BLaER1 treated with 17β-estradiol and CSF1 and Interleukin-3, amounts not matched to agents 10 nM and 100 nM (cell line): ENCODE measurements around the gene ODF2L.
"Not testable (repeated sequence)": the region's sequence is repeated elsewhere in the genome, so short reads cannot be mapped to it uniquely, and the experiment has no call there.

Experiments
- H3K27ac ChIP-seq, 11 experiments: shearing (Covaris generic); formaldehyde crosslinking; 2 replicates each; pipeline ENCODE4 v1.8.1; 2022
- H3K27me3 ChIP-seq, 11 experiments: shearing (Covaris generic); formaldehyde crosslinking; 2 replicates each; pipeline ENCODE4 v1.8.1; 2022
- H3K36me3 ChIP-seq, 11 experiments: shearing (Covaris generic); formaldehyde crosslinking; 2 replicates each; pipeline ENCODE4 v1.8.1; 2022
- H3K4me1 ChIP-seq, 10 experiments: shearing (Covaris generic); formaldehyde crosslinking; 2 replicates each; pipeline ENCODE4 v1.8.1; 2022
- H3K4me2 ChIP-seq, 11 experiments: shearing (Covaris generic); formaldehyde crosslinking; 2 replicates each; pipeline ENCODE4 v1.8.1; 2022
- H3K4me3 ChIP-seq, 10 experiments: shearing (Covaris generic); formaldehyde crosslinking; 2 replicates each; pipeline ENCODE4 v1.8.1; 2022
- H3K9ac ChIP-seq, 11 experiments: shearing (Covaris generic); formaldehyde crosslinking; 2 replicates each; pipeline ENCODE4 v1.8.1; 2022
- H3K9me3 ChIP-seq, 11 experiments: shearing (Covaris generic); formaldehyde crosslinking; replicated peaks in 1 of 11; 2 replicates each; pipeline ENCODE4 v1.8.1; 2022
- H4K20me1 ChIP-seq, 11 experiments: shearing (Covaris generic); formaldehyde crosslinking; 2 replicates each; pipeline ENCODE4 v1.8.1; 2022
- Cebpa-rat ChIP-seq, 11 experiments: shearing (Covaris generic); IDR thresholded peaks; 2 replicates each; pipeline ENCODE4 v1.8.1; 2022

Gene ODF2L

DNA sequence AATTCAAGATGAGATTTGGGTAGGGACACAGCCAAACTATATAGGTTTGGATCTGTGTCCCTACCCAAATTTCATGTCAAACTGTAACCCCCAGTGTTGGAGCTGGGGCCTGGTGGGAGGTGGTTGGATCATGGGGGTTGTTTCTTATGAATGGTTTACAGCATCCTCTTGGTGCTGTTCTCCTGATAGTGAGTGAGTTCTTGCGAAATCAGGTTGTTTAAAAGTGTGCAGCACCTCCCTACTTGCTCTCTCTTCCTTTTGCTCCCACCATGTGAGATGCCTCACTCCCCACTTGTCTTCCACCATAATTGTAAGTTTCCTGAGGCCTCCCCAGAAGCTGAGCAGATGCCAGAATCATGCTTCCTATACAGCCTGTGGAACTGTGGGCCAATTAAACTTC, 17.3 kb downstream of the ODF2L start:
- Histone ChIP-seq H3K9ac (no peak overlapping the region), H3K9me3 (peaks cover 27 to 34% (median 29%) of the 10 kb centered on the region in 11 experiments), H4K20me1 (no peaks in the 10 kb centered on the region), H3K4me1 (peaks cover 0 to 15% (median 5%) of the 10 kb centered on the region in 10 experiments; a peak in 9 of 20 replicates), H3K4me3 (no peak overlapping the region), H3K36me3 (peaks cover 21 to 53% (median 29%) of the 10 kb centered on the region in 11 experiments), H3K27ac (no peak overlapping the region), H3K4me2 (no peak overlapping the region), H3K27me3 (no peaks in the 10 kb centered on the region)
- TF ChIP-seq Cebpa-rat (IDR thresholded peaks at IDR 0.05): peak in 3 of 11 experiments; percentile 19 to 79 (median 36); a peak in 5 of 22 replicates

DNA sequence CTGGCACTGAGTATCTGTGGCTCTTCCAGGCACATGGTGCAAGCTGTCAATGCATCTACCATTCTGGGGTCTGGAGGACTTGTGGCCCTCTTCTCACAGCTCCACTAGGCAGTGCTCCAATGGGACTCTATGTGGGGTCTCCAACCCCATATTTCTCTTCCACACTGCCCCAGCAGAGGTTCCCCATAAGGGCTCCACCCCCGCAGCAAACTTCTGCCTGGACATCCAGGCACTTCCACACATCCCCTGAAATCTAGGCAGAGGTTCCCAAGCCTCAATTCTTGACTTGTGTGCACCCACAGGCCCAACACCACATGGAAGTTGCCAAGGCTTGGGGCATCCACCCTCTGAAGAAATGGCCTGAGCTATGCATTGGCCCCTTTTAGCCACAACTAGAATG, 18.8 kb downstream of the ODF2L start:
- Histone ChIP-seq H3K27ac (no peak overlapping the region), H3K36me3 (peaks cover 21 to 67% (median 30%) of the 10 kb centered on the region in 11 experiments), H3K4me3 (peak overlapping the region in 5 of 10 experiments; percentile 12 to 46 (median 28); a peak in 5 of 20 replicates), H3K9ac (no peak overlapping the region), H3K4me2 (no peak overlapping the region), H4K20me1 (no peaks in the 10 kb centered on the region), H3K27me3 (no peaks in the 10 kb centered on the region), H3K9me3 (peaks cover 27 to 34% (median 29%) of the 10 kb centered on the region in 11 experiments), H3K4me1 (peaks cover 0 to 8% (median 3%) of the 10 kb centered on the region in 10 experiments; a peak in 7 of 20 replicates)
- no peak for TF ChIP-seq Cebpa-rat (IDR thresholded peaks at IDR 0.05)

DNA sequence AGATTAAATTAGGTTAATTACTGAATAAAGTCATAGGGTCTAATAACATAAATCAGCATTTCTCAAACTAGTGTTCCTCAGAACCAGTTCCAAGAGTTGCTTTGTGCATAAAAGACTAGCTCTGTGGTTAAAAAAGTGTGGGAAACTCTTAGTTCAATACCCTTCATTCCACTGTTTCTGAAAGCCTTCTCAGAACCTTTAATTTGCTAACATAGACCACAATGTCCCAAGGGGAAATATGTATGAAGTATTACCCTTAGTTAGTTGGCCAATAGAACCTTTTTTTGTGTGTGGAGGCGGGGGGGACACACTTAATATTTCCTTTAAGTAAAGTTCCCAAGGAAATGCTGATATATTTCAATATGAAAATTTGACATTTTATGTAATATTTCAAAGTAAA, 20.4 kb downstream of the ODF2L start:
- Histone ChIP-seq H3K4me1 (peaks cover 0 to 6% (median 3%) of the 10 kb centered on the region in 10 experiments; a peak in 4 of 20 replicates), H3K9me3 (peaks cover 27 to 34% (median 29%) of the 10 kb centered on the region in 11 experiments), H3K36me3 (peaks cover 21 to 70% (median 30%) of the 10 kb centered on the region in 11 experiments), H3K9ac (no peak overlapping the region), H3K27me3 (no peaks in the 10 kb centered on the region), H3K4me3 (no peak overlapping the region), H4K20me1 (no peaks in the 10 kb centered on the region; a peak in 1 of 22 replicates), H3K27ac (no peak overlapping the region), H3K4me2 (peak overlapping the region in 2 of 11 experiments; percentile 25 to 35; a peak in 2 of 22 replicates)
- TF ChIP-seq Cebpa-rat (IDR thresholded peaks at IDR 0.05): no peak

DNA sequence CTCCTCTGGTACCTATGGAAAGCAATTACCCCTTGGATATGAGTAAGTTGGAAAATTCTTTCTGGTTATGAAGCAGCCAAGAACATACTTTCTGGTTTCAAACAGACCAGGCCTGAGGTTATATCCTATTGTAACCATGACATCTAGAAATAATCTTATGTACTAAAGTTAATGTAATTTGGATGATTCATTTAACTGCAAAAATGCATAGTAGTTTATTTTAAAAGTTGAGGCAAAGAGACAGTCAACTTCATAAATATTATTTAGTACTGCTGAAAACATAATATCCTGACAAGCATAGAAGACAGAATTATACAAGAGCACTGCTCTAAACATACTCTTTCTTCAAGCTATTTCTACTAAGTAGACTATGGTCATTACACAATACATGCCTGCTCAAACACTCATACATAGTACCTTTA, 25.5 kb downstream of the ODF2L start:
- peaks cover 0 to 9% (median 5%) of the 10 kb centered on the region in 10 experiments; a peak in 9 of 20 replicates for H3K4me1 ChIP-seq
- no peak overlapping the region for H3K9ac ChIP-seq

DNA sequence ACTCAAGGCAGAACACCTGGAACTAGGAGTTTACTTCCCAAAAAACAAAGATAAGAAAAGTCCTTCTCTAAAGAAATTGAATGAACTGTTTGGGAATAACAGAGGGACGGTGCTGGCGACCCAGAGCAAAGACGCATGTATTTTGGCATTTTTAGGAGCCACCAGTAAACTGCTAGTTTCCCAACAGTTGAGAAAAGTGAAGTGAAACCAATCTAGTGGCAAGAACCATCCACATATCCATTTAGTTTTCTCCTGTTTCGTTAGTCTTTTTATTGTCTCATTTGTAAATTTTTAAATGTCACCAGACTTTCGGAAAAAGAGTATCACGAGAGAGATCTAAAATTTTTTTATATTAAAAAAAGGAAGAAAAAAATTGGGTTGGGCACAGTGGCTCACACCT, 30.2 kb downstream of the ODF2L start:
- H3K27ac ChIP-seq: no peak overlapping the region
- H3K36me3 ChIP-seq: peaks cover 0 to 34% (median 0%) of the 10 kb centered on the region in 11 experiments; a peak in 4 of 22 replicates
- no peaks in the 10 kb centered on the region for H3K27me3 ChIP-seq
- H3K9ac ChIP-seq: no peak overlapping the region
- H3K4me1 ChIP-seq: peaks cover 0 to 9% (median 4%) of the 10 kb centered on the region in 10 experiments; a peak in 5 of 20 replicates
- no peaks in the 10 kb centered on the region for H3K9me3 ChIP-seq
- TF ChIP-seq Cebpa-rat (IDR thresholded peaks at IDR 0.05): no peak
- peak overlapping the region in 4 of 11 experiments; percentile 4 to 38 (median 20); a peak in 4 of 22 replicates for H3K4me2 ChIP-seq
- H4K20me1 ChIP-seq: no peaks in the 10 kb centered on the region
- H3K4me3 ChIP-seq: no peak overlapping the region

More for the DNA sequence above, 25.5 kb downstream of the ODF2L start:
- Histone ChIP-seq H3K4me2 (no peak overlapping the region), H4K20me1 (no peaks in the 10 kb centered on the region; a peak in 1 of 22 replicates), H3K9me3 (0 out of 22 replicates have a peak, but pooled peaks cover 0 to under 1% (median 0%) of the 10 kb centered on the region in 11 experiments), H3K36me3 (peaks cover 0 to 54% (median 0%) of the 10 kb centered on the region in 11 experiments; a peak in 5 of 22 replicates), H3K27me3 (no peaks in the 10 kb centered on the region), H3K4me3 (no peak overlapping the region), H3K27ac (no peak overlapping the region)
- TF ChIP-seq Cebpa-rat (IDR thresholded peaks at IDR 0.05): no peak

DNA sequence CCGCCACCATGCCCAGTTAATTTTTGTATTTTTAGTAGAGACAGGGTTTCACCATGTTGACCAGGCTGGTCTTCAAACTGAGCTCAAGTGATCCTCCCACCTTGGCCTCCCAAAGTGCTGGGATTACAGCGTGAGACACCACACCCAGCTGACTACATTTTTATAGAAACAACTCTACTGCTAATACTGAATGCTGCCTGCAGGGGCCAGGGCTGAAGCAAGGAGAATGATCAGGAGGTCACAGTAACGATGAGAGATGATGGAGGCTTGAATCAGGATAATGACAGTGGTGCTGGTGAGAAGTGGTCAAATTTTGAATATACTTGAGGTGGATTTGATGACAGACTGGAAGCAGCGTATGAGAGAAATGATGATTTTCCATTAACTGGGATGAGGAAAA, 33.3 kb downstream of the ODF2L start:
- Histone ChIP-seq H3K9ac (no peak overlapping the region), H3K4me1 (peaks cover 0 to 9% (median 4%) of the 10 kb centered on the region in 10 experiments; a peak in 5 of 20 replicates), H3K27me3 (no peaks in the 10 kb centered on the region), H3K27ac (no peak overlapping the region), H3K4me3 (no peak overlapping the region), H3K9me3 (no peaks in the 10 kb centered on the region), H3K36me3 (peaks cover 0 to 40% (median 0%) of the 10 kb centered on the region in 11 experiments; a peak in 5 of 22 replicates), H4K20me1 (no peaks in the 10 kb centered on the region), H3K4me2 (no peak overlapping the region)
- TF ChIP-seq Cebpa-rat (IDR thresholded peaks at IDR 0.05): no peak

DNA sequence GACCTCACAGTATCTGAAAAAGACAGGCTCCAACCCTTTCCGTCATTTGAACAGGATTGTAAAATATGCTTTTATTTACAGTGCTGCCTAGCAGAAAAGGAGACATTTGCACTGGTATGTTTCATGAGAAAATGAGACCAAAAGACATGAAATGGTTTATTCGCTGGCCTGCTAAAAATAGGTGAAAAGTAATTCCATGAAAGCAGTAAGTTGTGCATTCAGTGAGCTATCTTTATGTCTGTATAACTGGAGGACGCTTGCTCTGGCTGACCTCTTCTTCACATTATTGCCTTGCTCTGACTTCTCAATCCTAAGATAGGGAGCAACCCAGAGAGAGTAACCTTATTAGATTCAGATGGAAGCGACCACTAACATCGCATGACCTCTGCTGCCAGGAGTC, 38.3 kb downstream of the ODF2L start:
- Histone ChIP-seq H3K9ac (no peak overlapping the region), H4K20me1 (no peaks in the 10 kb centered on the region), H3K4me2 (no peak overlapping the region), H3K27ac (no peak overlapping the region), H3K27me3 (no peaks in the 10 kb centered on the region), H3K9me3 (no peaks in the 10 kb centered on the region), H3K36me3 (peaks cover 0 to 76% (median 6%) of the 10 kb centered on the region in 11 experiments; a peak in 14 of 22 replicates), H3K4me1 (no peaks in the 10 kb centered on the region), H3K4me3 (no peak overlapping the region)
- TF ChIP-seq Cebpa-rat (IDR thresholded peaks at IDR 0.05): no peak

DNA sequence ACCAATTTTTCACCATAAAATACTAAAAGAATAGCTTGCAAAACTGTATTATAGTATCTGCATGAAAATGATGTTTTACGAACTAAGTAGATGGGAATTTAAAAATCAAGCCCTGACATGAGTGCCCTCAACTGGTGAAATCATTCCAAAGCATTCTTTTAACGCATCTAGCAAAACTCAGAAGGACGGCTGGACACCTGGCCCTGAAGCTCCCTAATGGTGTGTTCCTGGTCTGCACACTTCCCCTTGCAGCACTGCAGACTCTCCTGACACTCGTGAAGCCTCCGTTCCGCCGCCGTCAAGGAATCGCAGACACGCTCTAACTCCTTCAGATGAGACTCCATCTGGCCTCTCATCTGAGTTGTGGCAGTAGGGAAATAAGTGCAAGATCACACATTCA, 39.9 kb downstream of the ODF2L start:
- Histone ChIP-seq H3K27ac (no peak overlapping the region), H3K4me1 (no peaks in the 10 kb centered on the region), H3K27me3 (no peaks in the 10 kb centered on the region), H3K36me3 (peaks cover 3 to 83% (median 6%) of the 10 kb centered on the region in 11 experiments; a peak in 15 of 22 replicates), H3K9me3 (no peaks in the 10 kb centered on the region; a peak in 2 of 22 replicates), H3K4me3 (no peak overlapping the region), H4K20me1 (no peaks in the 10 kb centered on the region), H3K4me2 (no peak overlapping the region), H3K9ac (no peak overlapping the region)
- no peak for TF ChIP-seq Cebpa-rat (IDR thresholded peaks at IDR 0.05)

DNA sequence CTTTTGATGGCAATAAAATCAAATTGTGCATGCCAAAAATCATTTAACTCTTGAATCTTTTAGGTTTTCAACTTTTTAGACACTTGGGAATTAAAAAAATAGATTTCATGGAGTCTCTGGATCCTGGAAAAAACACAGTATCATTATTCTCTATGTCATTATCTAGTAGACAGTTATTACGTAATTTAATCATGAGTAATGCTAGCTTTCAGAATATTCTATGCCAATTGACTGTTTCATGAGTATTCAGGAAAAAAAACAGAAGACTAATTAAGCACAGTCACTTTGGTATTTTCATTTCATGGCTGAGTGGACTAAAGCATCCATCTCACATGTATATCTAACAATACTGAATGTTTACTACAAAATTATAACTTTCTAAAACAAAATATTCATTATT, 44.0 kb downstream of the ODF2L start:
- Histone ChIP-seq H3K4me3 (no peak overlapping the region), H3K9ac (no peak overlapping the region), H4K20me1 (no peaks in the 10 kb centered on the region), H3K9me3 (peaks cover 0 to 10% (median 0%) of the 10 kb centered on the region in 11 experiments; a peak in 3 of 22 replicates), H3K27me3 (no peaks in the 10 kb centered on the region), H3K4me1 (no peaks in the 10 kb centered on the region), H3K36me3 (peaks cover 3 to 63% (median 6%) of the 10 kb centered on the region in 11 experiments; a peak in 15 of 22 replicates), H3K4me2 (no peak overlapping the region), H3K27ac (no peak overlapping the region)
- no peak for TF ChIP-seq Cebpa-rat (IDR thresholded peaks at IDR 0.05)

DNA sequence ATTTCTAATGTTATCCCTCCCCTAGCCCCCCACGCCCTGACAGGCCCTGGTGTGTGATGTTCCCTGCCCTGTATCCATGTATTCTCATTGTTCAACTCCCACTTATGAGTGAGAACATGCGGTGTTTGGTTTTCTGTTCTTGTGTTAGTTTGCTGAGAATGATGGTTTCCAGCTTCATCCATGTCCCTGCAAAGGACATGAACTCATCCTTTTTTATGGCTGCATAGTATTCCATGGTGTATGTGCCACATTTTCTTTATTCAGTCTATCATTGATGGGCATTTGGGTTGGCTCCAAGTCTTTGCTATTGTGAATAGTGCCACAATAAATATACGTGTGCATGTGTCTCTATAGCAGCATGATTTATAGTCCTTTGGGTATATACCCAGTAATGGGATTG, 45.9 kb downstream of the ODF2L start:
- Histone ChIP-seq H3K9me3 (peaks cover 0 to 14% (median 0%) of the 10 kb centered on the region in 11 experiments; a peak in 5 of 22 replicates), H3K36me3 (peaks cover 3 to 45% (median 6%) of the 10 kb centered on the region in 11 experiments; a peak in 15 of 22 replicates)
- H3K27ac ChIP-seq, H3K4me3 ChIP-seq, H4K20me1 ChIP-seq, H3K4me1 ChIP-seq, H3K4me2 ChIP-seq, H3K27me3 ChIP-seq, H3K9ac ChIP-seq: not testable (repeated sequence)
